GM20000 (cell line): ENCODE data around the gene TNRC6A.
"Not testable (repeated sequence)": the region's sequence is repeated elsewhere in the genome, so short reads cannot be mapped to it uniquely, and the experiment has no call there.

ENCODE experiments used
- DNase-seq: peaks from one replicate; pipeline ENCODE4 v3.0.0; 2012; ENCODE audit warnings: low spot score
- CTCF ChIP-seq: IDR thresholded peaks from 2 replicates; pipeline ENCODE4 v1.5.1; 2012; ENCODE audit warnings: mild to moderate bottlenecking, control low read depth; ENCODE audit errors: extremely low read depth, missing control alignments

TNRC6A gene

GRCh38 chr16:24852281-24852721 is 122.8 kb downstream of the TNRC6A start:
- no peak for TF ChIP-seq CTCF

GRCh38 chr16:24853169-24853824 is 123.8 kb downstream of the TNRC6A start:
- no peak for TF ChIP-seq CTCF
- DNase-seq: no peak

More at GRCh38 chr16:24852281-24852721, 122.8 kb downstream of the TNRC6A start:
- DNase-seq: no peak

- no peak for DNase-seq
- no peak for TF ChIP-seq CTCF
Observed at GRCh38 chr16:24853830-24854229, 124.4 kb downstream of the TNRC6A start.

- no peak for TF ChIP-seq CTCF
- DNase-seq: no peak
Observed at GRCh38 chr16:24854607-24855171, 125.2 kb downstream of the TNRC6A start.

GRCh38 chr16:24855678-24856077 is 126.2 kb downstream of the TNRC6A start:
- DNase-seq: no peak
- no peak for TF ChIP-seq CTCF

GRCh38 chr16:24856871-24857270 is 127.4 kb downstream of the TNRC6A start:
- DNase-seq: not testable (repeated sequence)

GRCh38 chr16:24858219-24859041 is 129.0 kb downstream of the TNRC6A start:
- peak; percentile 61 for DNase-seq
- no peak for TF ChIP-seq CTCF
